ENCODE data around the gene IGF2R. TPM values are rescaled to one million over a fixed set of nuclear protein-coding genes. Genes with fewer than 3 reads are reported as not detected.

The IGF2R gene
- total RNA-seq, 1 experiment from 2014 or later: 31.5 TPM

- H3K9ac ChIP-seq (ENCODE audit: low read length): no peak overlapping the region
- no peak overlapping the region for H3K4me2 ChIP-seq (ENCODE audit: low read length)
- CTCF ChIA-PET: no interaction called here
- no peaks in the 10 kb centered on the region for H3K9me2 ChIP-seq (replicated peaks; ENCODE audit: low read length)
- ATAC-seq (no peak), DNase-seq (no peak)
- POLR2A ChIA-PET (ENCODE audit: unreplicated experiment): no interaction called here
- BruUV-seq (replicated peaks): no TSS peak
- H3K79me2 ChIP-seq (ENCODE audit: low read length): no peaks in the 10 kb centered on the region
- intact Hi-C loops (cut with micrococcal nuclease): no loop called here
- no peak overlapping the region for H3K27ac ChIP-seq (ENCODE audit: low read length)
- no peaks in the 10 kb centered on the region for H3K9me3 ChIP-seq (ENCODE audit: low read length)
- no peak overlapping the region for H3K4me3 ChIP-seq (ENCODE audit: low read length)
- no peaks in the 10 kb centered on the region for H3K27me3 ChIP-seq (ENCODE audit: low read length)
- no peaks in the 10 kb centered on the region for H3F3A ChIP-seq (ENCODE audit: low read length, unreplicated experiment)
- peaks cover 3% of the 10 kb centered on the region; the same call in 1 of the 2 replicates for H3K36me3 ChIP-seq (ENCODE audit: low read depth, low read length)
- H4K20me1 ChIP-seq (ENCODE audit: low read length): no peaks in the 10 kb centered on the region
- no peaks in the 10 kb centered on the region for H3K4me1 ChIP-seq (ENCODE audit: insufficient read depth, low read length)
- no peak for TF ChIP-seq EZH2phosphoT487 (IDR thresholded peaks at IDR 0.05; ENCODE audit: borderline replicate concordance, low read length)
- no peak for TF ChIP-seq EZH2 (IDR thresholded peaks at IDR 0.05; ENCODE audit: low read length, unreplicated experiment)
- no peak for TF ChIP-seq CTCF (conservative IDR thresholded peaks at IDR 0.05; ENCODE audit: low read depth, low read length)
- H2AFZ ChIP-seq (ENCODE audit: low read length): no peak overlapping the region
Observed at GRCh38 chr6:159943968-159944598, 24.8 kb upstream of the IGF2R start.

GRCh38 chr6:159945801-159946392 is 23.0 kb upstream of the IGF2R start:
- Histone ChIP-seq H3K4me2 (ENCODE audit: low read length) (no peak overlapping the region), H3F3A (ENCODE audit: low read length, unreplicated experiment) (no peaks in the 10 kb centered on the region), H3K4me3 (ENCODE audit: low read length) (no peak overlapping the region), H3K4me1 (ENCODE audit: insufficient read depth, low read length) (no peaks in the 10 kb centered on the region), H3K9me2 (replicated peaks; ENCODE audit: low read length) (no peaks in the 10 kb centered on the region), H3K9me3 (ENCODE audit: low read length) (no peaks in the 10 kb centered on the region), H3K27ac (ENCODE audit: low read length) (no peak overlapping the region), H3K79me2 (ENCODE audit: low read length) (no peaks in the 10 kb centered on the region), H2AFZ (ENCODE audit: low read length) (no peak overlapping the region), H3K36me3 (ENCODE audit: low read depth, low read length) (peaks cover 3% of the 10 kb centered on the region; the same call in 1 of the 2 replicates), H3K27me3 (ENCODE audit: low read length) (no peaks in the 10 kb centered on the region), H4K20me1 (ENCODE audit: low read length) (no peaks in the 10 kb centered on the region), H3K9ac (ENCODE audit: low read length) (no peak overlapping the region)
- DNase-seq (no peak), ATAC-seq (no peak)
- intact Hi-C loops (cut with micrococcal nuclease): no loop called here
- no TSS peak for BruUV-seq (replicated peaks)
- ChIA-PET POLR2A (ENCODE audit: unreplicated experiment) (no interaction called here), CTCF (no interaction called here)
- TF ChIP-seq EZH2 (IDR thresholded peaks at IDR 0.05; ENCODE audit: low read length, unreplicated experiment) (no peak), EZH2phosphoT487 (IDR thresholded peaks at IDR 0.05; ENCODE audit: borderline replicate concordance, low read length) (no peak), CTCF (conservative IDR thresholded peaks at IDR 0.05; ENCODE audit: low read depth, low read length) (no peak)

- no TSS peak for BruUV-seq (replicated peaks)
- CTCF ChIA-PET: no interaction called here
- no peaks in the 10 kb centered on the region for H3K27me3 ChIP-seq (ENCODE audit: low read length)
Observed at GRCh38 chr6:159946912-159947311, 22.0 kb upstream of the IGF2R start.

More at GRCh38 chr6:159946912-159947311, 22.0 kb upstream of the IGF2R start:
- no peaks in the 10 kb centered on the region for H3K79me2 ChIP-seq (ENCODE audit: low read length)
- peaks cover 3% of the 10 kb centered on the region; the same call in 1 of the 2 replicates for H3K36me3 ChIP-seq (ENCODE audit: low read depth, low read length)
- intact Hi-C loops (cut with micrococcal nuclease): no loop called here
- no peaks in the 10 kb centered on the region for H3K9me2 ChIP-seq (replicated peaks; ENCODE audit: low read length)
- H3K4me3 ChIP-seq (ENCODE audit: low read length): no peak overlapping the region
- no peak overlapping the region for H3K4me2 ChIP-seq (ENCODE audit: low read length)
- H3K9ac ChIP-seq (ENCODE audit: low read length): no peak overlapping the region
- H4K20me1 ChIP-seq (ENCODE audit: low read length): no peaks in the 10 kb centered on the region
- no peak overlapping the region for H2AFZ ChIP-seq (ENCODE audit: low read length)
- no peak for TF ChIP-seq EZH2 (IDR thresholded peaks at IDR 0.05; ENCODE audit: low read length, unreplicated experiment)
- TF ChIP-seq EZH2phosphoT487 (IDR thresholded peaks at IDR 0.05; ENCODE audit: borderline replicate concordance, low read length): no peak
- no peak for TF ChIP-seq CTCF (conservative IDR thresholded peaks at IDR 0.05; ENCODE audit: low read depth, low read length)
- no peaks in the 10 kb centered on the region for H3K9me3 ChIP-seq (ENCODE audit: low read length)
- H3K27ac ChIP-seq (ENCODE audit: low read length): no peak overlapping the region
- POLR2A ChIA-PET (ENCODE audit: unreplicated experiment): interaction anchor here (0.7 kb wide), 1 partner anchor 71 kb away, joined by 3 read pairs; no protein-coding TSS in a partner anchor
- ATAC-seq (no peak), DNase-seq (no peak)
- H3F3A ChIP-seq (ENCODE audit: low read length, unreplicated experiment): no peaks in the 10 kb centered on the region
- no peaks in the 10 kb centered on the region for H3K4me1 ChIP-seq (ENCODE audit: insufficient read depth, low read length)
